Peyer's patch (tissue), 4 donors: ENCODE measurements around the gene TSPAN15.

Source experiments
- CTCF ChIP-seq, 6 experiments: fragments of 450-650 bp in 4 of 6; fragments of 200-600 bp in 2 of 6; sonication (generic) in 1 of 6; IDR thresholded peaks; one replicate each; pipeline ENCODE4 v1.5.1; 2017 to 2019; ENCODE audit warnings: antibody characterized with exemption in 6 of 6, mild to moderate bottlenecking in 3 of 6, moderate library complexity in 1 of 6
- POLR2A ChIP-seq, 2 donors: fragments of 450-650 bp; IDR thresholded peaks; one replicate each; pipeline ENCODE4 v1.5.1; 2017; ENCODE audit warnings: antibody characterized with exemption in 2 of 2, mild to moderate bottlenecking in 2 of 2, moderate library complexity in 2 of 2

GRCh38 chr10:69517271-69517848, 66.1 kb downstream of the TSPAN15 start:
- TF ChIP-seq CTCF (IDR thresholded peaks at IDR 0.05): no peak
- no peak for TF ChIP-seq POLR2A (IDR thresholded peaks at IDR 0.05)
